GM18873 (cell line): ENCODE results near the gene CACNA1B.

Experiments
- ATAC-seq: cut with Tn5 transposase; IDR thresholded peaks from one replicate; pipeline ENCODE4 v1.9.1; 2021; ENCODE audit warnings: mild to moderate bottlenecking, moderate library complexity, moderate number of reproducible peaks; ENCODE audit not compliant: unreplicated experiment, low FRiP score

Gene CACNA1B

DNA sequence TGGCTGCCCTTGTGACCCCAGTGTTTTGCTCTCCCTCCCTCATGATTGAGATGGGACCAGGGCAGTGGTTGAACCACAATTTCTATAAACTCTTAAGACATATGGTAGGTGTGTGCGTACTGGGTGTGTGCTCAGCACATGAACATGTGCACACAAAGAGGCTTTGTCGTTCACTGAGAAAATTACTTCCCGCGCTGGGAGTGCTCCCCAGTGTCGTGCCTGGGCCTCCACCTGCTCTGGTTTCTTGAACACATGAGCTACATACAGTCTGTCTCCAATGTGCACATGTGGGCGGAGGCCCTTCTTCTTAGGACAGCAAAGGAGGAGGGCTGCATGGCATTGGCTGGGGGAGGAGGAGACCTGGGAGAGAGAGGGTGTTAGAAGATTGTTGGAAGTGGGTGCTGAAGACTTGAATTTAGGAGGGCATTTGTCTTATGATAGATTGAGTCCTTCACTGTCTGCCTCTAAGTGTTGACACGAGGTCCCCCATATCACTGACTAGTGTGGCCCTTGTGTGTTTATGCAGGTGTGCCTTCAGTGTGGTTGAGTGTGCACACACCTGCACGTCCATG lies 170.0 kb downstream of the CACNA1B start:
- no peak for ATAC-seq

DNA sequence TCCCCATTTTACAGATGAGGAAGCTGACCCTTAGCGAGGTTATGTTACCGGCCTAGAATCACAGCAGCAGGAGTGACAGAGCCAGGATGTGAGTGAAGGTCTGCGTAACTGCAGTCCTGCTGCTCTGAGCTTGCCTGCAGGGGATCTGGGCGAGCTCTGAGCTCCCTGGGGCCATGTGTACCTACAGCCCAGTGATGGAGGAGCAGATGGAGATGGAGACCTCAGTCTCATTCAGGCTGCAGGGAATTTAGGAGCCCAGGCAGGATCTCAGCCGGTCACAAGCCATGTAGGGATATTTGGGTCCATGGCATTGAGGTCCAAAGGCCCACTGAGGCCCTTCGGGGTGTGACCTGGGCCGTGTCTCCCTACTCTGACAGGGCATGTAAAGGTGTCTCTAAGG lies 170.6 kb downstream of the CACNA1B start:
- no peak for ATAC-seq

DNA sequence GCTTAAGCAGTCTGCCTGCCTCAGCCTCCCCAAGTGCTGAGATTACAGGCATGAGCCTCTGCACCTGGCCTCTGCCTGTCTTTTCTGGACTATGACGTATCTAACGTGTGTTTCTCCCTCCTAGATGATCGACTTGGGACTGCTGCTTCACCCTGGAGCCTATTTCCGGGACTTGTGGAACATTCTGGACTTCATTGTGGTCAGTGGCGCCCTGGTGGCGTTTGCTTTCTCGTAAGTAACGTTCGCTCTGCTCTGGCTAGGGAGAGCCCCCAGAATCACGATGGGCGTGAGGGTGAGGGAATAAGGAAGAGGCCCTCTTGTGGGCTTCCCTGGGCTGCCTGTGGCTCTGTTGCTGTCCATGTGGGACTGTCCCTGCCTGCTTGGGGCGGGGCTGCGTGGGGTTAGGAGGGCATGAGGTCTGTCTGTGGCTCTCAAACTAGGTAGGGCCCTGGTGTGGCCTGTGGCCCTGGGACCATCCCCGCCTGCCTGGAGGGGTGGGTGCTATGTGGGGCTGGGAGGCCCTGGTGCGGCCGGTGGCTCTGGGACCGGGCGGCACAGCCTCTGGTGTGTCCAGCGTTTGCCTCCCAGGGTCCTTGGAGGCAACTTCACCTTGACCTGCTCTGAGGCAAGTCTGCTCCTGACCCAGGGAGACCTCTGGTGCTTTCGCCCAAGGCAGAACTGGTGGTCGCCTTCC lies 171.7 kb downstream of the CACNA1B start:
- ATAC-seq, result no peak

DNA sequence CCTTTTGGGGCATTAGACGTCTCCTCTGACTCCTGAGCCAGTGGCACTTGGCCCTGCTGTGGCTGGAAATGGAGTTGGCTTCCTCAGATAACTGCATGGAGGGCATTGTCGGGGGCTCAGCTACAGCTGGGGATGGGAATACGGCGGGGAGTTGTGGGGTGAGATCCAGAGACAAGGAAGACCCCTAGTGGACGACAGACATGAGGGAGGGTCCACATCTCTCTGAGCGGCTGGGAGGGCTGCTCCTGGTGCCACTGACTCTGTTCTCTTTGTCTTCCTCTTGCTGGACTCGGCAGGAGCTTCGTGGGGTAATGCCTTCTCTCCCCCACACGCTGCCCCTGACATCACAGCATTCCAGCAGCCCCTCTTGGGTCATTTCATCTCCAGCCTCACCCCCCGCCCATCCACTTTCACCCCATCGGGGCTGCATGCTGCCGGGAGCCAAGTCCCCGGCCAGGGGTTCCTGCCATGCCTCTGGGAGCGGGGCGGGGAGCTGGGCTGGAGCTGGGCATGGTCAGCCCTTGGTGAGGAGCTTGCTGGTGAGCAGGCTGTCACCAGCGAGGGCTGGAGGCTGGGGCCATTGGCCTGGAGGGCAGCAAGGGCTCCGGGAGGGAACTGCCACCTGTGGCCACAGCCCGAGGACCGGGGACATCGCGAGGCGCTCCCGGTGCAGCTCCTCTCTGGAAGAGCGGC lies 172.3 kb downstream of the CACNA1B start:
- ATAC-seq, result no peak

DNA sequence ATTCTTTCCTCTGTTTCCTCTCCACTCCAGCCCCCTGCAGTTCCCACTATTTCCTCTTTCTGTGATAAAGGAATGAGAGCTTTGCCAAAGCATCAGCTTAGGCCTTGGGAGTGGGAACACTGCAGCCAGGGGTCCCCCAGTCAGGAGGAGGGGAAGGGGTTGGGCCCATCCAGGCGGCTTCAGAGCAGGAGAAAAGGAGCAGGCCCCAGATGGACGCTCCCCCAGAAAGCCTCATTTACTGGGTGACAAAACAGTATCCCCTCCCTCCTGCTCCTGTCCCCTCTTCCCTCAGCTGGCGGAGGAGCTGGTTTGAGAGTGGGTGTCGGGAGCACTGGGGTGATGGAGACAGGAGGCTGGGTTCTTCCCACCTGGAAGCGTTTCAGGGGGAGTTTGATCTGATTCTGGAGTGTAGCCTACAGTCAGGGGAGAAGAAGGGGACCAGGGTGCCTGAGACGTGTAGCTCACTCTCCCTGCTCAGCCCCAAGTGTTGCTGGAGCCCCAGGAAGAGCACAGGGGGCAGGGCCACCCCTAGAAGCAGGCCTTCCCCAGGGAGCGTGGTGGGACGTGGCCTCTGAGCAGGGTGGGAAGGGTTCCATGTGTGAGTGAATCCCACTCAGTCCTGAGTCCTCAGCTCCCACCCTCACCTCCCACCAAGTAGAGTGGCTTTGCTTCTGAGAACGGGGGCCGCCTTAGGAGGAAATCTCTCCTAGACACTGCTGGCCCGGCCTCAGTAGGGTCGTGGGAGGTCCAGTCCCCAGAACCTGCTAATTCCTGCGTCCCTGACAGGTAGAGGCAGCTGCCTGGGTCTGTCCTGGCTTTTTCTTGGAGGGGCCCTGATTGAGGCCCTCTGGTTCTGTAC lies 173.1 kb downstream of the CACNA1B start:
- no peak for ATAC-seq

DNA sequence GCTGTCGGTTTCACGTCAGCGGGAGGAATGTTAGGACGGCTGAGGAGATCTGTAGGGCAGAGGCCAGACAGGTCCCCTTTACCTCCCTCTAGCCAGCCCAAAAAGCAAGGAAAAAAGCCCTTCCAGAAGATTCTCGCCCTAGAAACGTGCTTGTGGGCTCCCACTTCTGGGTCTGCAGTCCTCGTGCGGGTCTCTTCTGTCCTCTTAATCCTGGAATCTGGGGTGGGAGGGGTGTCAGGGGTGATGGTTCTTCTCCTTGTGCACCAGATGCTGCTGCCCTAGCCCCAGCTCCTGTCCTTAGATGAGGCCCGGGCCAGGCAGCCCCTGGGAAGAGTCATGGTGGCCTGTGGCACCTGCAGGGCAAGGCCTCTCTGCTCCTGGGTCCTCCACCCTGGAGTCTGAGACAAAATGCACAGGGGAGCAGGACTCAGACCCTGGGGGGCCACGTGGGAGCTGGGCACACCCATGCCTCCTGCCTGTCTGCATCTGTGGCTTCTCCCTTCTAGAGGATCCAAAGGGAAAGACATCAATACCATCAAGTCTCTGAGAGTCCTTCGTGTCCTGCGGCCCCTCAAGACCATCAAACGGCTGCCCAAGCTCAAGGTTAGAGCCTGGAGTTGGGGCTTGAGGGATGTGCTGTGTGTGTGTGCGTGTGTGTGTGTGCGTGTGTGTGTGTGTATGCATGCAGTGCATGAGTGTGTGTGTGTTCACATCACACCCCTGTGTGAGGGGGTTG lies 174.2 kb downstream of the CACNA1B start:
- ATAC-seq, result no peak

DNA sequence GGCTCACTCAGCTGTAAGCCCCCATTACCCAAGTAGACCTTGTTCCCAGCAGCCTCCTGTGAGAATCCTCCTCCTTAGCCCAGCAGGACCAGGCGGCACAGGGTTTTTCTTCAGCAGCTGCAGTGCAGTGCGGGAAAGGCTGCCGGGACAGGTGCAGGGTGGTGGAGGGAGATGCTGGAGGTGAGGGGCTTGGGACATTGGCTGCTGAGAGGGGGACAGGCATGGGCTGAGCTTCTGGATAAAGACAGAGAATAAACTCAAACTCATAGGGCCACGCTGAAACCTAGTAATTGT lies 174.7 kb downstream of the CACNA1B start:
- ATAC-seq, result no peak

DNA sequence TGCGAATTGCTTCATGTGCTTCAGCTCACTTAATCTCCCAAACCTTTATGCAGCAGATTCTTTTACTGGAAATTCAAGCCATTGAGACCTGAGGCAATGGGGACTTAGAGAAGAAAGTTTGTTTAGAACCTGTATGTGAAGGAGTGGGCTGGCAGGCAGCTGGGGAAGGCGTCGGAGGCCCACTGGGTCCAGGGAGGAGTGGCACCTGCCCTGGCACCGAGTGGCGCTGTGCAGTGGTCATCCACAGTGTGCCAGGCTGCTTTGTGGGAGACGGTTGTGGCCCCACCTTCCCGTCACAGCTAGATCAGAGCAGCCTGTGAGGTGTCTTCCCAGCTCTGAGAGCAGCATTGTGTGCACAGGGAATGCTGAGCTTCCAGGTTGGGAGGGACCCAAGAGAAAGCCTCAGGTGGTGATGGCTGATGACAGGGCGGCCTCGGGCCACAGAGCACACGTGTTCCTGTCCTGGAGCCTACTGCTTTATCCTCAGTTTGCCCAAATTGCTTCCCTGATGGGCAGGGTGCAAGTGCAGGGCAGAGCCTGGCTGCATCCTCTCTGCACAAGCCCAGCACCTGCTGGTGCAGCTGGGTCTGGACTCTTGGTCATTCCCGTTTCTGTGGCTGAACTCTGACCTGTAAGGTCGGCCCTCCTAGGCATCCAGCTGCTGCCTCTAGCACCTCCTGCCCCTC lies 175.2 kb downstream of the CACNA1B start:
- ATAC-seq, result no peak

DNA sequence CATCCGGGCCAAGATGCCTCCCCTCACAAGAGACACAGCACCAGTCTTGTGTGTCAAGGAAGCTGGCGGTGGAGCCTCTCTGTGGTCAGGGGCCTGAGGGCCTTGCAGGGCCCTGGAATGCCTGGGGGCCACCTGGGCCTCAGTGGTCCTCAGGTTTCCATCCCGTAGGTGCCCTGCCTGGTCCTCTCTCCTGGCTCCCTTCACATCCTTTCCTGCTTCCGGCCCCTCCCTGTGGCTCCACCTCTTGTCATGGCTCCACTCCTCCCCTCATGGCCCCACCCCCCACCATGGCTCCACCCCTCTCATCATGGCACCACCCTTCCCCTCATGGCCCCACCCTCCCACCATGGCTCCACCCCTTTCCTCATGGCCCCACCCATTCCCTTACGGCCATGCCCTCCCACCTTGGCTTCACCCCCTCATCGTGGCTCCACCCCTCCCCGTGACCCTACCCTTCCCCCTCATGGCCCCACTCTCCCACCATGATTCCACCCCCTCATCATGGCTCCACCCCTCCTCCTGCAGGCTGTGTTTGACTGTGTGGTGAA lies 175.8 kb downstream of the CACNA1B start:
- no peak for ATAC-seq

DNA sequence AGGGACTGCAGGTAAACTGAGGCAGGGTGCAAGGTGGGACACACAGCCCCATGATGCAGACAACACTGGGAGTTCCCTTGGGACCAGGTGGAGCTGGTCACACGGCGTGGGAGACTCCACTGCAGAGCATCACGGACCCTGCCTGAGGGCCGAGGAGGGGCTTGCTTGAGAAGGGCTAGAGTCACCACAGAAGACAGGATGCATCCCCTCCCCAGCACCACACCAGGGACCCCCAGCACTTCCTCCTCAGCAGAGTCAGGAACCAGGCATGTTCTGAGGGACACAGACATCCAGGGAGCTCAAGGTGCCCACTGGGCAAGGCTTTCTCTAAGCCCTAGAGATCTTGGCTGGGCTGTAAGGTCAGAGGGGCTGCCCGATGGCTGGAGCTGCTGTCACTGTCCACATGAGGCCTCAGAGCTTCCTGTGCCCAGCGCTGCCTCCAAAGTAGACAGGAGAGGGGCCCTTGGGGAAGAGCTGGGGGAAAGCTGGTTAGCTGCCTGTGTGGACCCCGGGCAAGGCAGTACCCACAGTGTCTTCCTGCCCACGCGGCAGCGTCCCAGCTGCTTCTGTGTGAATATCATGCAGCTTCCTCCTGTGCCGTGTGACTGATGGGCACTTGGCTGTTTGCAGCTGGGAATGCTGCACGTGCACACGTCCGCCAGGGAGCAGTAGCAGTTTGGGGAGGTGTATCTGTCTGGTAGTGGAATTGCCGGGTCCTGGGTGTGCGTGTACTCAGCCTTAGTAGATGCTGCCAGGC lies 176.6 kb downstream of the CACNA1B start:
- ATAC-seq, result no peak

DNA sequence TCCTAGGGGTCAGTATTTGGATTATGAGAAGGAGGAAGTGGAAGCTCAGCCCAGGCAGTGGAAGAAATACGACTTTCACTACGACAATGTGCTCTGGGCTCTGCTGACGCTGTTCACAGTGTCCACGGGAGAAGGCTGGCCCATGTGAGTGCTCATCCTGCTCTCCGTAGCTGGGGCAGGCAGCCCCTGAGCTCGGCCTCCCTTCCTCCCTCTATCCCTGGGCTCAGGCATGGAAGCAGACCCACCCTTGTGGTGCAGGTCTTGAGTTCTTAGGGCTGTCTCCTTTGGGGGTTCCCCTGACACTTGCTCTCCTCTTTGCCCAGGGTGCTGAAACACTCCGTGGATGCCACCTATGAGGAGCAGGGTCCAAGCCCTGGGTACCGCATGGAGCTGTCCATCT lies 180.1 kb downstream of the CACNA1B start:
- ATAC-seq, result no peak

DNA sequence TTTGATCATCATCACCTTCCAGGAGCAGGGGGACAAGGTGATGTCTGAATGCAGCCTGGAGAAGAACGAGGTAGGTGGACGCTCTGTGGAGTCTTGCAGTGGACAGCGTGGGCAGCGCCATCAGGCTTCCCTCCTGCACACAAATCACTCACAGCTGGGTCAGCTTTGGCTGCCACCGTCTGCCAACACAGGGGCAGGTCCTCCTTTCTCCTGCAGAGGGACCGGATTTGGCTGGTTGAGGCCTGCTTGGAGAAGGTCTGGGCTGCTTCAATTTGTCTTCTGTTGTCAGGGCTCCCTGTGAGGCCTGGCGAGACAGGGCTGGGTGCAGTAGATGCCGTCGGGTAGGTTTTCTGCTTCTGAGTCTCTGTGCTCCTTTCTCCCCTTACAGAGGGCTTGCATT lies 180.6 kb downstream of the CACNA1B start:
- ATAC-seq, result no peak

DNA sequence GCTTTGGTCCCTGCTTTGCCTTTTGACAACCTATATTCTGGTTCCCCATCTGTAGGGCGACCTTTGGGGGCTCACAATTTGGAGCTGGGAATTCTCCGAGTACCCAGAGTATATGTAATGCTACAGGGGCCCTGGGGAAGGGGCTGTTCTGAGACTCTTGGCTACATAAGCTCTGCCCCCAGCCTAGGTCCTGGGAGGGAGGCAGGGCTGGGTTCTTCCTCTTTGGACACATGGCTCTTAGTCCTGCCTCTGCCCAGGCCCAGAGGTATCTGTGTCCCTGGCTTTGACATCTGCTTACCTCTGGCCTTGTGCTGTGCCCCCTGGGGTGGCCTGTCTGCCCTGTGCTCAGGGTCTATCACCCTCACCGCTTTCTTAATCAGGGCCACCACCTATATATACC lies 181.6 kb downstream of the CACNA1B start:
- no peak for ATAC-seq

DNA sequence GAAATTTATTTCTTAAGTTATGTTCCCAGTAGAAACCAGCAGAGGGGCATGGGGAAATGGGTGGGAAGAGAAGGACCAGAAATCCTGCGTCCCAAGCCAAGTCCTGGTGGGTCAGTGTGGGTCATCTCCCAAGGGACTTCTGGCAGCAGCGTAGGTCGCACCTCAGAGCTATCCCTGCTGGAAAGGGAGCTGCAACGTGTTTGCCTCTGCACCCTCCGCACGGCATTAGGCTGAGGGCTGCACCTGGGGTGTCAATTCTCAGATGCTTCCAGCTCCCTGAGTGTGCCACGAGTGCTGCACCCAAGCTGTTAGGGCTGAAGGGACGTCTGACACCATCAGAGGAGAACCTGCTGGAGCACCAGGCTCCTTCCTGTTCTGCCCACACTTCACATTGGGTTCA lies 182.8 kb downstream of the CACNA1B start:
- no peak for ATAC-seq

DNA sequence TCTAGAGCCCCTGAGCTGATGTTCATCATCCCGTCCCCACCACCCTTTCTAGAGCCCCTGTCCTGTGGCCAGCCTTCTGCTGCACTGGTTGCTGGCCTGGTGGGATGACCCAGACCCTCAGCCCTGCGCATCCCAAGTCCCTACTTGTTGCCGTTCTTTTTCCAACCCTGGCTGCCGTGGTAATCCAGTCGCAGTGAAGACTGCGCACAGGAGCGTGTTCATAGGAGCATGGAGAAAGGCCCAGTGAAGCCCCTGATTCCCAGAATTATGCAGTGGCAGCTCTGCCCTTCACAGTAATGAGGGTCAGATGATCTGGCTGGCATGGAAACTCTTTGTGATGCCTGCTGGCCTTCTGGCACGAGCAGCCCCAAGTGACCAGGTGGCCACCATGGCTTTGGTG lies 183.3 kb downstream of the CACNA1B start:
- ATAC-seq, result no peak

DNA sequence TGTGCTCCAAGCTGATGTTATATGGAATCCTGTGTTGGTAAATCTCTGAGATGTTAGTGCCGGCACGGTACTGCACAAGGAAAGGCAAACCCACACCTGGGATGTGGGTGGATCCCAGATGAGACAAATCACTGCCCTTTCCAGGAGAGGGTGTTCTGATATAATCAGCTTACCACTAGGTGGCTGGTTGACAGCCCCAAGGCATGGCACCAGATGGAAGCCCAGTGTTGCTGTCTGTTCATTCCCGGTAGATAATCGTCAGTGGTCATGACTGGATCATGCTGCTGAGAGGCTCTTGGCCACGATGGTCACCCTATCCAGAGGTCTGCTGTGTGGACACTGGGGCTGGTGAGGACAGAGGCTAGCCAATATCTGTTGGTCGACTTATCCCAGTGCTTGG lies 184.0 kb downstream of the CACNA1B start:
- ATAC-seq, result no peak

DNA sequence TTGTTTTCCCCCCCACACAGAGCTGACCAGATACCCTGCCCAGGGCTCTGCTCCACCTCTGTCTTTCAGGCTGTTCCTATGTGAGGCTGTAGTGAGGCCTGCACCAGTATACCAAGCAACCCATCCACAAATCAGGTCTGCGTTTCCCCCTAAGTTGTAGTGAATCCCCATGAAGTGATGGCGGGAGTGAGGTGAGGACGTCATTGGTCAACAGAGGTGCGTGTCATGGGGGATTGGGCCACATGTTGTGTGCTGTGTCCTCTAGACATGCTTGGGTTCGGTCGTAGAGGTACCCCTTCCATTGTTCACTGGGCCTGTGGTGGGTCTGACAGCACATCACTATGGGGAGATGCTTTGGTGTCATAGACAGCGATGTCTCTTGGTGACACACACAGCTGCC lies 184.6 kb downstream of the CACNA1B start:
- ATAC-seq, result no peak

DNA sequence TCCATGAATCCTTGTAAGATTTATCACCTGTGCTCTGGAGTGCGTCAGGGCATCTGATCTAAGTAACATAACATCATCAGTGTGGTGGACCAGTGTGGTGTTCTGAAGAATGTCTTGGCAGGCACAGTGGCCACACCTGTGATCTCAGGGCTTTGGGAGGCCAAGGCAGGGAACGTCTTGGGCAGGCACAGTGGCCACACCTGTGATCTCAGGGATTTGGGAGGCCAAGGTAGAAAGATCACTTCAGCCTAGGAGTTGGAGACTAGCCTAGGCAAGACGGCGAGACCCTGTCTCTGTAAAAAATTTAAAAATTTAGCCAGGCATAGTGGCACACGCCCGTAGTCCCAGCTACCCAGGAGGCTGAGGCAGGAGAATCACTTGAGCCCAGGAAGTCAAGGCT lies 185.5 kb downstream of the CACNA1B start:
- ATAC-seq, result no peak

DNA sequence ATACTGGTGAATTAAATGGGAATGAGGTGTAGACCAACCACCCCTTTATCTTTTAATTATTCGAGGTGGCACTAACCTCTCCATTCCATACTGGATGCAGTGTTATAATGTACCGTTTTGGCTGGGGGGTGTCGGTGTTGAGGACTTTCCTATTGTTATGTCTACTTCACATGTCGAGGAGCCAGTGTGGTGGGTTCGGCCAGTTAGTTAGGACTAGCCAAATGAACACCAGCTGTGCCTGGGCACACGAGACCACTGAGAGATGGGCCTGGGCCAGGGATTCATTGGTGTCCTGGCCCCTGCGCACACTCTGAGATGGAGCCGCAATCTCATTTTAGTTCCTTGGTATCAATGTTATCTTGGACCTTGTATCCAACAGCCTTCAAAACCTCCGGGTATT lies 186.2 kb downstream of the CACNA1B start:
- ATAC-seq, result no peak
